Esophagus squamous epithelium (tissue), 5 donors: ENCODE results near the gene IRF7. TPM values are rescaled to one million over a fixed set of nuclear protein-coding genes. Genes with fewer than 3 reads are reported as not detected.

Experiments
- DNase-seq: peaks from one replicate; lab custom pipeline; 2025; lab: John Stamatoyannopoulos, UW
- H3K27ac ChIP-seq, 4 donors: fragments of 200-600 bp; sonication (generic); one replicate each; pipeline ENCODE4 v1.5.1; 2016 to 2019; ENCODE audit warnings: mild to moderate bottlenecking in 1 of 4
- H3K27me3 ChIP-seq, 4 donors: fragments of 200-600 bp; sonication (generic); 1 replicate in 3 of 4; 2 replicates in 1 of 4; pipeline versions ENCODE4 v1.5.1 to v1.6.0; 2017 to 2021; ENCODE audit warnings: antibody characterized with exemption in 1 of 4
- H3K36me3 ChIP-seq, 3 donors: fragments of 200-600 bp; sonication (generic); one replicate each; pipeline ENCODE4 v1.5.1; 2016 to 2019
- H3K4me1 ChIP-seq, 3 donors: fragments of 200-600 bp; sonication (generic); one replicate each; pipeline ENCODE4 v1.5.1; 2017 to 2019
- H3K4me3 ChIP-seq, 4 donors: fragments of 200-600 bp; sonication (generic); 1 replicate in 3 of 4; 2 replicates in 1 of 4; pipeline ENCODE4 v1.5.1; 2016 to 2019; ENCODE audit warnings: mild to moderate bottlenecking in 2 of 4, moderate library complexity in 1 of 4
- H3K9me3 ChIP-seq, 3 donors: fragments of 200-600 bp; sonication (generic); one replicate each; pipeline ENCODE4 v1.5.1; 2016 to 2019
- POLR2A ChIP-seq, 4 donors: fragments of 450-650 bp; IDR thresholded peaks; one replicate each; pipeline ENCODE4 v1.6.1; 2017; ENCODE audit warnings: antibody characterized with exemption in 4 of 4, mild to moderate bottlenecking in 4 of 4, moderate library complexity in 3 of 4
- WGBS, 2 donors: methylation state at CpG; one replicate each; pipeline ENCODE4 v1.1.5; 2018; 5-methylcytosine and 5-hydroxymethylcytosine counted together
- intact Hi-C: fragments of 100-400 bp; cut with DNase I; formaldehyde crosslinking; loops from one replicate; pipeline ENCODE4 v1.15.0; 2022
- total RNA-seq, 4 donors: library from RNA; depleted of rRNA; stranded (reverse); fragments of >200 nt; gene quantifications; one replicate each; pipeline ENCODE4 v1.1.0, GENCODE V29; 2016
- TF ChIP-seq, protein P1 (sequence below), 6 experiments: fragments of 450-650 bp in 4 of 6; fragments of 200-600 bp in 2 of 6; sonication (generic) in 2 of 6; IDR thresholded peaks; one replicate each; pipeline ENCODE4 v1.5.1; 2016 to 2019; ENCODE audit warnings: antibody characterized with exemption in 6 of 6, mild to moderate bottlenecking in 4 of 6, moderate library complexity in 4 of 6
- donor health status: DM: yes; HTN: yes; CAD: no.

The IRF7 gene
- total RNA-seq, 4 donors from 2014 or later: 16.9 to 26.3 (median 20.2) TPM

DNA sequence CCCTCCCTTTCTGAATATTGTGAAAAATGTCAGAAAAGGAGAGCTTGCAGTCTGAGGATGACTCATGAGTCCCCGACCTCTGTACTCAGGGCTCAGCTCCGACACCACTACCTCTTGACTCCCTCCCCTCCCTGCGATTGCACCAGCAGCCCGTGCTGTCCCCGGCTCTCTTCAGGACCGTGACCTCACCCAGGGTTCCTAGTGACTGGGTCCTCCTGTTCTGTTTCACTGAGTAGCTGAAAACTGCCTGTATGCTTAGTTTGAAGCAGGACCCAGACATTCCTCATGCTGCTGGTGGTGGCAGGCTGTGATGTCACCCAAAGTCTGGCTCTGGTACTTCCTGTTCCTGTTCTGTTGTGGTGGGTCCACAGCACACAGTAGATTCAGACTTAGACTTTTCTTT, 27.8 kb downstream of the IRF7 start:
- no peaks in the 10 kb centered on the region for H3K27me3 ChIP-seq
- TF ChIP-seq, protein P1, sequence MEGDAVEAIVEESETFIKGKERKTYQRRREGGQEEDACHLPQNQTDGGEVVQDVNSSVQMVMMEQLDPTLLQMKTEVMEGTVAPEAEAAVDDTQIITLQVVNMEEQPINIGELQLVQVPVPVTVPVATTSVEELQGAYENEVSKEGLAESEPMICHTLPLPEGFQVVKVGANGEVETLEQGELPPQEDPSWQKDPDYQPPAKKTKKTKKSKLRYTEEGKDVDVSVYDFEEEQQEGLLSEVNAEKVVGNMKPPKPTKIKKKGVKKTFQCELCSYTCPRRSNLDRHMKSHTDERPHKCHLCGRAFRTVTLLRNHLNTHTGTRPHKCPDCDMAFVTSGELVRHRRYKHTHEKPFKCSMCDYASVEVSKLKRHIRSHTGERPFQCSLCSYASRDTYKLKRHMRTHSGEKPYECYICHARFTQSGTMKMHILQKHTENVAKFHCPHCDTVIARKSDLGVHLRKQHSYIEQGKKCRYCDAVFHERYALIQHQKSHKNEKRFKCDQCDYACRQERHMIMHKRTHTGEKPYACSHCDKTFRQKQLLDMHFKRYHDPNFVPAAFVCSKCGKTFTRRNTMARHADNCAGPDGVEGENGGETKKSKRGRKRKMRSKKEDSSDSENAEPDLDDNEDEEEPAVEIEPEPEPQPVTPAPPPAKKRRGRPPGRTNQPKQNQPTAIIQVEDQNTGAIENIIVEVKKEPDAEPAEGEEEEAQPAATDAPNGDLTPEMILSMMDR (IDR thresholded peaks at IDR 0.05): no peak
- no peak for TF ChIP-seq POLR2A (IDR thresholded peaks at IDR 0.05)
- H3K36me3 ChIP-seq: peaks cover 23 to 99% (median 71%) of the 10 kb centered on the region in 3 donors
- H3K4me3 ChIP-seq: no peak overlapping the region
- WGBS, 2 donors: 66 to 74% methylated on average over 6 of the region's 6 CpGs
- no peaks in the 10 kb centered on the region for H3K9me3 ChIP-seq
- H3K4me1 ChIP-seq: no peaks in the 10 kb centered on the region
- no peak for DNase-seq
- intact Hi-C loops: no loop called here
- H3K27ac ChIP-seq: peak overlapping the region in 2 of 4 donors; percentile 54 to 58

DNA sequence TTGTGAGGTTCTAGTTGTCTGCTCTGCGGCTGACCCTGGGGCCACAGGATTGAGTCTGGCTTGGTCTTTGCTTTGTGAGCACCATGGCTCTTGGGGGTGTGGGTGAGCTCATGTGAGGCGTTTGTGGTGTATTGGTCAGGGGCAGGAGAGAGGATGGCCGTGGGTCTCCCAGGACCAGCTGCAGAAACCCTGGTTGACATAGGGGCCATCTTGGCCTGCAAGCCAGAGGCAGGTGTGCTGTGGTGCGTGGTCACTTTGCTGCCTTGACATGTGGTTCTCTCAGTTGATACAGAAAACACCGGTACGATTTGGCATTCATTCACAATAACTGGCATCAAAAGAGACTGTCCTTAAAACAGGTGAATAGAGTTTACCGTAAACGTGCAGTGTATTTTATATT, 28.2 kb downstream of the IRF7 start:
- no peak for TF ChIP-seq POLR2A (IDR thresholded peaks at IDR 0.05)
- TF ChIP-seq, protein P1 (IDR thresholded peaks at IDR 0.05): no peak
- Histone ChIP-seq H3K27me3 (no peaks in the 10 kb centered on the region), H3K4me3 (no peak overlapping the region), H3K27ac (peak overlapping the region in 2 of 4 donors; percentile 54 to 58), H3K4me1 (no peaks in the 10 kb centered on the region), H3K9me3 (no peaks in the 10 kb centered on the region), H3K36me3 (peaks cover 18 to 99% (median 71%) of the 10 kb centered on the region in 3 donors)
- intact Hi-C loops: no loop called here
- WGBS, 2 donors: 74 to 86% methylated on average over 5 to 6 of the region's 8 CpGs
- DNase-seq: no peak

DNA sequence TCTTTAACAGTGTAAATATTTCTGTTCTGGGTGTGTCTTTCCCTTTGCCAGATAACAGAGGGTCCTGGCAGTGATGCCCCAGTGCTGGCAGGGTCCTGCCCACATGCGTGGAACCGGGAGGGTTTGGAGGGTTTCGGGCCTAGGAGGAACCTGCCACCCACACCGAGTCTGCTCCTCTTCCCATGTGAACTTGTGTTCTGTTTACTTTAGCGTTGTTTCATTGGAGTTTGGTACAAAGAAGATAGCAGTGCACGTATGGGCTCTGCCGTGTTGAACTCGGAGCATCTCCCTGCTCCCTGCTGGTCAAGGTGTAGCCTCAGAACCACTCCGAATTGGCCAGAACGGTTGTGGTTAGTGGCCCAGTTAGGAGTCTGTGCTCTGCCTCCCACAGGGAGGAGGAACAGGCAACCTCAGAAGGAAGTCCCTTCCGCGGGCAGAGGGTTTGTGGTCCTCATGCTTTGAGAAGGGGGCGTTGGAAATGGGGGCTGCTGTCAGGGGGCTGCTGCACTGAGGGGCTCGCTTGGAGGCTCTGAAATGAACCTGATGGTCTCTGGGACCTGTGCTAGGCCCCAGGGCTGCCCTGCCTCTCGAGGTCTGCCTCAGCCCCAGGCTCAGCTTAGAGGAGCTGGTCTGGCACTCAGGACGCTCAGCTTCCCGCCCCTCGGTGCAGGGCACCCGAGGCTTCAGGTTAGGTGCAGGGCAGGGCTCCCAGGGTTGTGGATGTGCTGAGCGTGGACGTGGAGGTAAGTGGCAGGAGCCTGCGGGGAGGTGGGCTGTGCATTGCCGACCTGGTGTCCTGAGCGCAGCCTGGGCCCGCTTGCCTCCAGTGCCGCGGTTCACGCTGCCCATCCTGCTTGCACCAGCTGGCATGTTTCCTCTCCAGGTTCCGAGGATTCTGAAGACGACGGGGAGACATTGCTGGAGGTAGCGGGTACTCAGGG, 29.1 kb downstream of the IRF7 start:
- TF ChIP-seq POLR2A (IDR thresholded peaks at IDR 0.05): no peak
- TF ChIP-seq, protein P1 (IDR thresholded peaks at IDR 0.05): no peak
- intact Hi-C loops: no loop called here

DNA sequence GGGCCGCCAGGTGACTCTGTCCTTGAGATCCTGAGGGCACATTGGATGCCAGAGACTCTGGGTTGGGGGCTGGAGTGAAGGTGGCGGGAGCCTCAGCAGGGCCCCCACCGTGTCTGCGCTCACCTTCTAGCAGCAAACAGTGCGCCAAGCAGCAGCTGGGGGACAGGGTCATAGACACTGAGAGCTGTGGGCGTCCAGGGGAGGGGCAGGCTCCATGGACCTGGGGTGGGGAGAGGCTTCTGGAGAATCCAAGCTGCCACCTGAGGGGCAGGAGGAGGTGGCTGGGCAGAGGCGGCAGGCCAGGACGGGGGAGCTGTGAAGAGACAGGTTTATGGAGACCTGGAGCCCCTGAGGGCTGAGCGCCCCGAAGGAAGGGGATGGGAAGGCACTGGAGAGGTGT, 31.5 kb downstream of the IRF7 start:
- WGBS, 2 donors: 89 to 97% methylated on average over 4 of the region's 10 CpGs

More for the DNA sequence above, 29.1 kb downstream of the IRF7 start:
- no peaks in the 10 kb centered on the region for H3K9me3 ChIP-seq
- H3K27me3 ChIP-seq: no peaks in the 10 kb centered on the region
- WGBS, 2 donors: 88 to 89% methylated on average over 15 of the region's 32 CpGs
- no peak overlapping the region for H3K4me3 ChIP-seq
- no peak overlapping the region for H3K27ac ChIP-seq
- peaks cover 14 to 99% (median 77%) of the 10 kb centered on the region in 3 donors for H3K36me3 ChIP-seq
- H3K4me1 ChIP-seq: peaks cover 0 to under 1% (median 0%) of the 10 kb centered on the region in 3 donors
- DNase-seq: no peak

More for the DNA sequence above, 31.5 kb downstream of the IRF7 start:
- TF ChIP-seq, protein P1 (IDR thresholded peaks at IDR 0.05): no peak
- no peak for TF ChIP-seq POLR2A (IDR thresholded peaks at IDR 0.05)
- H3K4me1 ChIP-seq: peaks cover 6 to 22% (median 12%) of the 10 kb centered on the region in 3 donors
- peaks cover 10 to 81% (median 62%) of the 10 kb centered on the region in 3 donors for H3K36me3 ChIP-seq
- no peaks in the 10 kb centered on the region for H3K9me3 ChIP-seq
- no peaks in the 10 kb centered on the region for H3K27me3 ChIP-seq
- no peak overlapping the region for H3K4me3 ChIP-seq
- DNase-seq: no peak
- H3K27ac ChIP-seq: no peak overlapping the region
- intact Hi-C loops: no loop called here
